HG02970 (cell line): Measurements from ENCODE around the gene COL21A1.

Experiments
- ATAC-seq: cut with Tn5 transposase; IDR thresholded peaks from one replicate; pipeline ENCODE4 v1.9.1; 2021; ENCODE audit warnings: mild to moderate bottlenecking, moderate library complexity, moderate number of reproducible peaks; ENCODE audit not compliant: unreplicated experiment, low FRiP score

Gene COL21A1

GRCh38 chr6:56199956-56200355 is 47.4 kb downstream of the COL21A1 start:
- ATAC-seq: no peak

GRCh38 chr6:56193846-56194245 is 53.5 kb downstream of the COL21A1 start:
- no peak for ATAC-seq

DNA sequence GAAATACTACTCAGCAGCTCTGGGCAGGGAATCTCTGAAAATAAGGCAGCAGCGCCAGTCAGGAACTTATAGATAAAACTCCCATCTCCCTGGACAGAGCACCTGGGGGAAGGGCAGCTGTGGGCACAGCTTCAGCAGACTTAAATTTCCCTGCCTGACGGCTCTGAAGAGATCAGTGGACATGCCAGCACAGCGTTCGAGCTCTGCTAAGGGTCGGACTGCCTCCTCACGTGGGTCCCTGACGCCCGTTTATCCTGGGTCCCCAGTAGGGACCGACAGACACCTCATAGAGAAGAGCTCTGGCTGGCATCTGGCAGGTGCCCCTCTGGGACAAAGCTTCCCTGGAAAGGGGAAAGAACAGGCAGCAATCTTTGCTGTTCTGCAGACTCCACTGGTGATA is 59.0 kb downstream of the COL21A1 start:
- ATAC-seq: no peak

GRCh38 chr6:56187686-56188085 is 59.7 kb downstream of the COL21A1 start:
- no peak for ATAC-seq

DNA sequence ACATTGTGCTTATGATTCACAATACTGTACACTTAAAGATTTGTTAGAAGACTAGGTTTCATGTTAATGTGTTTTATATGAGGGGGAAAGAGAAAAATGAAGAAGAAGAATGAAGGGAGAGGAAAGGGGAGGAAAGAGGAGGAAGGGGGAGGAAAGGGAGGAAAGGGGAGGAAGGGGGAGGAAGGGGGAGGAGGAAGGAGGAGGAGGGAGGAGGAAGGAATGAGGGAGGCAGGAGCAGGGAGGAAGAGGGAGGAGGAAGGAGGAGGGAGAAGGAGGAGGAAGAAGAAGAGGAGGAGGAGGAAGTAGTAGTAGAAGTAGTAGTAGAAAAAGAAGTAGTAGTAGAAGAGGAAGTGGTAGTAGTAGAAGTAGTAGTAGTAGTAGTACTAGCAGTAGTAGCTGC is 70.6 kb downstream of the COL21A1 start:
- no peak for ATAC-seq

DNA sequence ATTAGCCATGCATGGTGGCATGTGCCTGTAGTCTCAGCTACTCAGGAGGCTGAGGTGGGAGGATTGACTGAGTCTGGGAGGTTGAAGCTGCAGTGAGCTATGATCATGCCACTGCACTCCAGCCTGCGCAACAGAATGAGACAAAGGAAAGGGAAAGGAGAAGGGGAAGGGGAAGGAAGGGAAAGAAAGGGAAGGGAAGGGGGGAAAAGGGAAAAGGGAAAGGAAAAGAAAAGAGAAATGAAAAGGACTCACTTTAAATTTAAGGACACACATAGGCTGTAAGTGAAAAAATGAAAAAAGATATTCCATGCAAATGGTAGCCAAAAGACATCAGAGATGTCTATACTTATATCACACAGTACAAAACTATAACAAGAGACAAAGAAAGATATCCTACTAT is 74.2 kb downstream of the COL21A1 start:
- ATAC-seq: no peak

GRCh38 chr6:56172144-56172543 is 75.2 kb downstream of the COL21A1 start:
- no peak for ATAC-seq

GRCh38 chr6:56169366-56169765 is 78.0 kb downstream of the COL21A1 start:
- no peak for ATAC-seq

- no peak for ATAC-seq
These were observed 78.8 kb downstream of the COL21A1 start for GRCh38 chr6:56168596-56168995.

DNA sequence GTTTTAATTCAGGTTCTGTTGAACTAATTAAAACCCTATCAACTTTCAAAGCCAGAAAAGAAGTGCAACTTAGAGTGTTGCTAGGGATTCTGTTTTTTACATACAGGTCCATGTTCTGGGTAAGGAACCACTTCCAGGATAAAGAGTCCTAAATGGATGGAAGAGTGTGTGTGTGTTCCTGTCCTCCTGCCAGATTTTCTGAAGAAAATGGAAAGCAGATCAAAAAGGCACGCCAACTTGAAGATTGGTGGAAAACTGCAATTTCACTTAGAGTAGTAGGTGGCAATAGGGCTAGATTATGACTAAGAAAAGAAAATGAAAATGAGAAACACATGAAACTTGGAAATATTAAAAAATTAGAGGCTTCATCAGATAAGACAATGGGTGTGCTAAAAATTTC is 85.3 kb downstream of the COL21A1 start:
- no peak for ATAC-seq

DNA sequence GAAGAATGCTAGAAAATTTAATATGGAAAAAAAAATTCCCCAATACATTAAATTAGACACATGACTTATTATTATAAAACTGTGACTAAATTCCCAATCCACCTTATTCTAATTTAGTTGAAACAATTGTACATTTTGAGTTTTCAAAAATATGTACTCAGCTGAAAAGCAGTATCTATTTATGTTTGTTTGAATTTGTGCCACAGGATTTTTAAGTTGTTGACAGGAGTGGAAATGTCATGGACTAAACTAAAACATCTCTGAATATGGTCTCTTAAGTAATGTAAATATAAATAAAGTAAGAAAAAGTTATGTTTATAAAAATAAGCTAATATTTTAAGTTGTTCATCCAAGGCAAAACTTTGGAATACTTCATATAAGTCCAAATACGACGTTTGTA is 86.9 kb downstream of the COL21A1 start:
- ATAC-seq: no peak

- ATAC-seq: no peak
These were observed 88.8 kb downstream of the COL21A1 start for GRCh38 chr6:56158571-56158970.

- ATAC-seq: no peak
These were observed 90.7 kb downstream of the COL21A1 start for GRCh38 chr6:56156643-56157042.

- no peak for ATAC-seq
These were observed 91.7 kb downstream of the COL21A1 start for GRCh38 chr6:56155634-56156141.

- ATAC-seq: no peak
These were observed 93.3 kb downstream of the COL21A1 start for GRCh38 chr6:56154076-56154475.

DNA sequence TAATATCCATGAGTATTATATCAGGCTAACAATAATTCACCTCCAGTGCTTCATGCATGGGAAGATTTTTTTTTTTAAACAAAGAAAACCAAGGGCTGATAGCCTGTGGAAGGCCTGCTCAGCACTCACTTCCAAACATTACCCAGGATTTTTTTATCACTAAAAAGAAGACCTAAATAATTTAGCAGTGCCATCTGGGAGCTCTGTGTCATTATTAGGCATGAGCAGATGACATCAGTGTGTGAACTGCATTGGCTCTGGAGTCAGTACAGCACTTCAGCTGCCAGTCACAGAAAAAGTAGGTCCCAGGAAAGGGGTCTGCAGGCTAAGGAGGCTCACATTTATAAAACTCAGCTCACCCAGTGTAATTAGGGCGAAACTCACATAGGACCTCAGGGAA is 94.8 kb downstream of the COL21A1 start:
- ATAC-seq: no peak

DNA sequence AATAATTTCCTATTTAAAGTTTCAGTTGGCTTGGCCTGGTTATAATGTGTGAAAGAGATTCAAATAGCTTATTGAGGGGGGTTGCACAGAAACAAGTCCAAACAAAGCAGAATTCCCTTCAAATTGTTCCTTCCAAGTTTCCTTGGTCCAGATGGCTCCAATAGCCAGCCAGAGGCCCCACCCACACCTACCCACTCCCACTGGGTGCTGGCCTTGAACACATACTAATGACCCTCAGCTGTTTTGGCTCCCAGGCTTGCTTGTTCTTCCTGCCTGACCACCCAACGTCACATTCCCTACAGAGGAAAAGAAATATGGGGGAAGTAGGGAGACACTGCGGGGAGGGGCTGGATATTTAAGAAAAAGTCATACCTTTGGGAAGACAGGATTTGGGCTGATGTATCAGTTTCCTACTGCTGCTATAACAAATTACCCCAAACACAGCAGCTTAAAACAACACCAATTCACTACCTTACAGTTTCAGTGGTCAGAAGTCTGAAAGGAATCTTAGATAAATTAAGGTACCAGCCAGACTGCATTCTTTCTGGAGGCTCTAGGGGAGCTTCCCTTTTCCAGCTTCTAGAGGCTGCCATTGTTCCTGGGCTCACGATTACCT is 95.7 kb downstream of the COL21A1 start:
- no peak for ATAC-seq

DNA sequence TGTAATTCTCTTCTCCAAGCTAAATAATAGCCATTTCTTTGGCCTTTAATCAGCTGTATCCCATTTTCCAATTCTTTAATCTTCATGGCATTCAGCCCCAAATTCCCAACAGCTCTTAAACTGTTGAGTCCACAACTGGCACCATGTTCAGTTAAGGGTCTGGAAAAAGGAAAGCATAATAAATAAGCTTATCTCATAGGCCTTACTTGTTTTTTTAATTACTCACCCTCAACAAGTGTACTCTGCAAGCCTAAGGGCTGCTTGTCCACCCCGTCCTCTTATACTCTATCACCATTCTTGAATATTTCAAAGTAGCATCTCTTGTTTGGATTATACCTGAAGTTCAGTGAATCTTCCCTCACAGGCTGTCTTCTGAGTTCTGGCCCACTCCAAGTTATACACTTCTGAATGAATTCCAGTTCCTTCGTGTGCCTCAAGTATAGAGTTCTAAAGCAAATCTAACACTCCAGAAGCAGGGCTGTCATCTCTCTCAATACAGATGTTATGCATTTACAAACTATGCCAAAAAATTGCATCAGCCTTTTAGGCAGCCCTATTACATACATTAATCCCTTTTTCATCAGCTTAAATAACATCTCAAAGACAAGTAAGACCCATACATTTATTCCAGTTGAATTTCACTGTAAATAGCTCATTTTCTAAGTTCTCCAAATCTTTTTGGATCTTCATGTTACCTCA is 98.7 kb downstream of the COL21A1 start:
- ATAC-seq: no peak

DNA sequence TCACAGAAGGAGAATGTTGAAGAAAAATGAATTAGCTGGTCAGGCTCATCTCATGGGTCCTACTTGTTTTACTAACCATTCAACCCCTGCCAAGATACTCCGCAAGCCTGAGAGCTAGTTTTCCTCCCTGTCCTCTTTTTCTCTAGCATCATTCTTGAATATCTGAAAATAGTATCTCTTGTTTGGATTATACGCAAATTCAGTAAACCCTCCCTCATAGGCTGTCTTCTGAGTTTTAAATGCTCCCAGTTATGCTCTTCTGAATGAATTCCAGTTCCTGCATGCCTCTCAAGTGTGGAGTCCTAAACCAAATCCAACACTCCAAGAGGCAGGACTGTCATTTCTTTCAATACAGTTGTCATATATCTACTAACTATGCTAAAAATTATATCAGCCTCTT is 99.6 kb downstream of the COL21A1 start:
- no peak for ATAC-seq

DNA sequence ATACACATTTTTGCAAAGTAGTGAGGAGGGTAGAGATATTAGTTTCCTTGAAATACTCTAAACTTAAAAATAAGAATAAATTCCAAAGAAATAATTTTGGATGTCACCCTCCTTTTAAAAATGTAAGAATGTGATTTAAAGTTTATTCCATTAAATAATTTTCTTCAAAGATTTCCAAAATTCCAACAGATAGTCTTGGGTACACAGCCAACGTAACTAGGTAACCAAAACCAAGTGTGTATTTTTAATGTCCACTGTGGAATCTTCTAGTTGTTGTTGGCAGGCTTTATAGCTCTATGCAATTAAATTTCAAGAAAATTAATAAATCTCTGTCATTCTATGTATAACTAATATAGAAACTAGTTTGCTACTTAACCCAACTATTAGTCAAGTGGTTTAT is 101.3 kb downstream of the COL21A1 start:
- no peak for ATAC-seq

DNA sequence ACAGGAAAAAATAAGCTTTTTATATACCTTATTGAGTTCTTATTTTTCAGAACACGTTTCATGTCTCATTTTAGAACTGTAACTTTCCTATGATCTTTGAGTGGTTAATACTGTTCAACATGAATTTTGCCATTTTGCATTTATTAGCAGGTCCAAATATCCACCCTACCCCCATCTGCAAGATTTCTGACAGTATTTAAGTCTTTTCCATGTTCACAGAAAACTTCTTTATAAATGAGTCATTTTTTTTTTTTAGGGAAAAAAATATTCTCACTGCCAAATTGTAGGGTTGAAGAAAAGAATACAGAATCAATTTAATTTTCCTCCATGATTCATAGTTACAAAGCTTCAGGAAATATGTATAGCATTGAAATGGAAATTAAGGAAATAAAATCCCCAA is 101.8 kb downstream of the COL21A1 start:
- ATAC-seq: no peak
